Measurements from ENCODE around the gene PLA2G2D. TPM values are rescaled to one million over a fixed set of nuclear protein-coding genes. Genes with fewer than 3 reads are reported as not detected.

The PLA2G2D gene
- total and polyA plus RNA-seq, 2 experiments from 2014 or later = not detected

- no peak overlapping the region for H3K4me2 ChIP-seq
- H3K79me2 ChIP-seq = no peaks in the 10 kb centered on the region
- no peak for TF ChIP-seq EZH2phosphoT487 (IDR thresholded peaks at IDR 0.05; ENCODE audit: low read depth, severe bottlenecking, unreplicated experiment)
- no peak for TF ChIP-seq CTCF (IDR thresholded peaks at IDR 0.05; ENCODE audit: poor library complexity)
- no peak for TF ChIP-seq EZH2 (IDR thresholded peaks at IDR 0.05; ENCODE audit: borderline replicate concordance)
- H3K9me2 ChIP-seq (replicated peaks; ENCODE audit: insufficient read depth) = no peaks in the 10 kb centered on the region
- no peak overlapping the region for H2AFZ ChIP-seq
- 84% methylated on average over 5 of the region's 5 CpGs for WGBS (ENCODE audit: low lambda C conversion rate, missing lambda C conversion rate)
- H3K27me3 ChIP-seq = no peaks in the 10 kb centered on the region
- peaks cover 5% of the 10 kb centered on the region for H3K4me1 ChIP-seq (ENCODE audit: insufficient read depth)
- no peaks in the 10 kb centered on the region for H3K9me3 ChIP-seq (ENCODE audit: low read depth)
- no peak overlapping the region for H3K4me3 ChIP-seq
- no peaks in the 10 kb centered on the region for H3K36me3 ChIP-seq (replicated peaks; ENCODE audit: insufficient read depth, low read depth)
- no peaks in the 10 kb centered on the region for H4K20me1 ChIP-seq (ENCODE audit: insufficient read depth, poor library complexity, severe bottlenecking)
- no peak overlapping the region for H3K27ac ChIP-seq
- DNase-seq (ENCODE audit: low spot score) = no peak
Observed at GRCh38 chr1:20108366-20109123, 10.8 kb downstream of the PLA2G2D start.

- WGBS (ENCODE audit: low lambda C conversion rate, missing lambda C conversion rate) = 57% methylated on average over 4 of the region's 4 CpGs
Observed at GRCh38 chr1:20107796-20108195, 11.5 kb downstream of the PLA2G2D start.

GRCh38 chr1:20107351-20107750, 12.0 kb downstream of the PLA2G2D start:
- H3K9me2 ChIP-seq (replicated peaks; ENCODE audit: insufficient read depth) = no peaks in the 10 kb centered on the region
- H3K79me2 ChIP-seq = no peaks in the 10 kb centered on the region
- H3K36me3 ChIP-seq (replicated peaks; ENCODE audit: insufficient read depth, low read depth) = no peaks in the 10 kb centered on the region
- WGBS (ENCODE audit: low lambda C conversion rate, missing lambda C conversion rate) = 76% methylated on average over 4 of the region's 4 CpGs
- no peak overlapping the region for H3K4me3 ChIP-seq
- H3K4me2 ChIP-seq = no peak overlapping the region
- H3K4me1 ChIP-seq (ENCODE audit: insufficient read depth) = peaks cover 5% of the 10 kb centered on the region
- TF ChIP-seq CTCF (IDR thresholded peaks at IDR 0.05; ENCODE audit: poor library complexity) (no peak), EZH2 (IDR thresholded peaks at IDR 0.05; ENCODE audit: borderline replicate concordance) (no peak), EZH2phosphoT487 (IDR thresholded peaks at IDR 0.05; ENCODE audit: low read depth, severe bottlenecking, unreplicated experiment) (no peak)
- H4K20me1 ChIP-seq (ENCODE audit: insufficient read depth, poor library complexity, severe bottlenecking) = no peaks in the 10 kb centered on the region
- no peak overlapping the region for H3K27ac ChIP-seq
- H3K27me3 ChIP-seq = no peaks in the 10 kb centered on the region
- no peak for DNase-seq (ENCODE audit: low spot score)
- no peak overlapping the region for H2AFZ ChIP-seq
- H3K9me3 ChIP-seq (ENCODE audit: low read depth) = no peaks in the 10 kb centered on the region

More at GRCh38 chr1:20107796-20108195, 11.5 kb downstream of the PLA2G2D start:
- Histone ChIP-seq H3K36me3 (replicated peaks; ENCODE audit: insufficient read depth, low read depth) (no peaks in the 10 kb centered on the region), H3K4me3 (no peak overlapping the region), H4K20me1 (ENCODE audit: insufficient read depth, poor library complexity, severe bottlenecking) (no peaks in the 10 kb centered on the region), H3K79me2 (no peaks in the 10 kb centered on the region), H3K4me2 (no peak overlapping the region), H3K9me3 (ENCODE audit: low read depth) (no peaks in the 10 kb centered on the region), H3K27me3 (no peaks in the 10 kb centered on the region), H3K27ac (no peak overlapping the region), H2AFZ (no peak overlapping the region), H3K4me1 (ENCODE audit: insufficient read depth) (peaks cover 5% of the 10 kb centered on the region), H3K9me2 (replicated peaks; ENCODE audit: insufficient read depth) (no peaks in the 10 kb centered on the region)
- TF ChIP-seq EZH2phosphoT487 (IDR thresholded peaks at IDR 0.05; ENCODE audit: low read depth, severe bottlenecking, unreplicated experiment) (no peak), CTCF (IDR thresholded peaks at IDR 0.05; ENCODE audit: poor library complexity) (no peak), EZH2 (IDR thresholded peaks at IDR 0.05; ENCODE audit: borderline replicate concordance) (no peak)
- DNase-seq (ENCODE audit: low spot score) = no peak
